HG03103 (cell line): ENCODE measurements around the gene NUP160.
"Not testable (repeated sequence)": the region's sequence is repeated elsewhere in the genome, so short reads cannot be mapped to it uniquely, and the experiment has no call there.

Experiments used
- ATAC-seq: cut with Tn5 transposase; IDR thresholded peaks from one replicate; pipeline ENCODE4 v1.9.1; 2021; ENCODE audit warnings: low read depth; ENCODE audit not compliant: unreplicated experiment

NUP160 gene, protein sequence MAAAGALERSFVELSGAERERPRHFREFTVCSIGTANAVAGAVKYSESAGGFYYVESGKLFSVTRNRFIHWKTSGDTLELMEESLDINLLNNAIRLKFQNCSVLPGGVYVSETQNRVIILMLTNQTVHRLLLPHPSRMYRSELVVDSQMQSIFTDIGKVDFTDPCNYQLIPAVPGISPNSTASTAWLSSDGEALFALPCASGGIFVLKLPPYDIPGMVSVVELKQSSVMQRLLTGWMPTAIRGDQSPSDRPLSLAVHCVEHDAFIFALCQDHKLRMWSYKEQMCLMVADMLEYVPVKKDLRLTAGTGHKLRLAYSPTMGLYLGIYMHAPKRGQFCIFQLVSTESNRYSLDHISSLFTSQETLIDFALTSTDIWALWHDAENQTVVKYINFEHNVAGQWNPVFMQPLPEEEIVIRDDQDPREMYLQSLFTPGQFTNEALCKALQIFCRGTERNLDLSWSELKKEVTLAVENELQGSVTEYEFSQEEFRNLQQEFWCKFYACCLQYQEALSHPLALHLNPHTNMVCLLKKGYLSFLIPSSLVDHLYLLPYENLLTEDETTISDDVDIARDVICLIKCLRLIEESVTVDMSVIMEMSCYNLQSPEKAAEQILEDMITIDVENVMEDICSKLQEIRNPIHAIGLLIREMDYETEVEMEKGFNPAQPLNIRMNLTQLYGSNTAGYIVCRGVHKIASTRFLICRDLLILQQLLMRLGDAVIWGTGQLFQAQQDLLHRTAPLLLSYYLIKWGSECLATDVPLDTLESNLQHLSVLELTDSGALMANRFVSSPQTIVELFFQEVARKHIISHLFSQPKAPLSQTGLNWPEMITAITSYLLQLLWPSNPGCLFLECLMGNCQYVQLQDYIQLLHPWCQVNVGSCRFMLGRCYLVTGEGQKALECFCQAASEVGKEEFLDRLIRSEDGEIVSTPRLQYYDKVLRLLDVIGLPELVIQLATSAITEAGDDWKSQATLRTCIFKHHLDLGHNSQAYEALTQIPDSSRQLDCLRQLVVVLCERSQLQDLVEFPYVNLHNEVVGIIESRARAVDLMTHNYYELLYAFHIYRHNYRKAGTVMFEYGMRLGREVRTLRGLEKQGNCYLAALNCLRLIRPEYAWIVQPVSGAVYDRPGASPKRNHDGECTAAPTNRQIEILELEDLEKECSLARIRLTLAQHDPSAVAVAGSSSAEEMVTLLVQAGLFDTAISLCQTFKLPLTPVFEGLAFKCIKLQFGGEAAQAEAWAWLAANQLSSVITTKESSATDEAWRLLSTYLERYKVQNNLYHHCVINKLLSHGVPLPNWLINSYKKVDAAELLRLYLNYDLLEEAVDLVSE (N-terminal part only)

GRCh38 chr11:47847892-47848699 lies at the start of gene NUP160:
Gene NUP160 (minus strand): TSS chr11:47848350. CDS start chr11:47848318, 32 bp downstream.
- ATAC-seq: peak; percentile 65

DNA sequence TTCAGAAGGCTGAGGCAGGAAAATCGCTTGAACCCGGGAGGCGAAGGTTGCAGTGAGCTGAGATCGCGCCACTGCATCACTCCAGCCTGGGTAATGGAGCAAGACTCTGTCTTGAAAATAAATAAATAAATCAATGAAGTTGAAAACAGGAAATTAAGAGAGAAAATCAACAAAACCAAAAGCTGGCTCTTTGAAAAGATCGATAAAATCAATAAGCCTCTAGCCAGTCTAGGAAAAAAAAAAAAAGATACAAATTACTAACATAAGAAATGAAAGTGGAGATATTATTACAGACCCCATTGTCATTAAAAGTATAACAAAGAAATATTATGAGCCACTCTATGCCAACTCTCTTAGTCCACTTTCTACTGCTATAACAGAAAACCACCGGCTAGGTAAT lies 48.0 kb upstream of the NUP160 start:
- no peak for ATAC-seq

DNA sequence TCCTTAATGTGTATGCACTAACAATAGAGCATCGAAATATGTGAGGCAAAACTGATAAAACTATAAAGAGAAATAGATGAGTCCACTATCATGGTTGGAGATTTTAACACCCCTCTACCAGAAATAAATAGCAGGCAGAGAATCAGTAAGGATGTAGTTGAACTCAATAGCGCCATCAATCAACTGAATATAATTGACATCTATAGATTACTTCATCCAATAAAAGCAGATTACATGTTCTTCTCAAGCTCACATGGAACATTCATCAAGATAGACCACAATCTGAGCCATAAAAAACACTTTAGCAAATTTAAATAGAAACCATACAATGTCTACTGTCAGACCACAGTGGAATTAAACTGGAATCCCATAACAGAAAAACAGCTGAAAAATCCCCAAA lies 46.9 kb upstream of the NUP160 start:
- no peak for ATAC-seq

DNA sequence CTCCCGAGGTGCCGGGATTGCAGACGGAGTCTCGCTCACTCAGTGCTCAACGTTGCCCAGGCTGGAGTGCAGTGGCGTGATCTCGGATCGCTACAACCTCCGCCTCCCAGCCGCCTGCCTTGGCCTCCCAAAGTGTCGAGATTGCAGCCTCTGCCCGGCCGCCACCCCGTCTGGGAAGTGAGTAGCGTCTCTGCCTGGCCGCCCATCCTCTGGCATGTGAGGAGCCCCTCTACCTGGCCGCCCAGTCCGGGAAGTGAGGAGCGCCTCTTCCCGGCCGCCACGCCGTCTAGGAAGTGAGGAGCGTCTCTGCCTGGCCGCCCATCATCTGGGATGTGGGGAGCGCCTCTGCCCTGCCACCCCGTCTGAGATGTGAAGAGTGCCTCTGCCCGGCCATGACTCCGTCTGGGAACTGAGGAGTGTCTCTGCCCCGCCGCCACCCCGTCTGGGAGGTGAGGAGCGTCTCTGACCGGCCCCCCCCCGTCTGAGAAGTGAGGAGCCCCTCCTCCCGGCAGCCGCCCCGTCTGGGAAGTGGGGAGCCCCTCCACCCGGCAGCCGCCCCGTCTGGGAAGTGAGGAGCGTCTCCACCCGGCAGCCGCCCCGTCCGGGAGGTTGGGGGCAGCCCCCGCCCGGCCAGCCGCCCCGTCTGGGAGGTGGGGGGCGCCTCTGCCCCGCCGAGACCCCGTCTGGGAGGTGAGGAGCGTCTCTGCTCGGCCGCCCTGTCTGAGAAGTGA lies 44.6 kb upstream of the NUP160 start:
- ATAC-seq: not testable (repeated sequence)

GRCh38 chr11:47891886-47892285 lies 43.7 kb upstream of the NUP160 start:
- no peak for ATAC-seq

DNA sequence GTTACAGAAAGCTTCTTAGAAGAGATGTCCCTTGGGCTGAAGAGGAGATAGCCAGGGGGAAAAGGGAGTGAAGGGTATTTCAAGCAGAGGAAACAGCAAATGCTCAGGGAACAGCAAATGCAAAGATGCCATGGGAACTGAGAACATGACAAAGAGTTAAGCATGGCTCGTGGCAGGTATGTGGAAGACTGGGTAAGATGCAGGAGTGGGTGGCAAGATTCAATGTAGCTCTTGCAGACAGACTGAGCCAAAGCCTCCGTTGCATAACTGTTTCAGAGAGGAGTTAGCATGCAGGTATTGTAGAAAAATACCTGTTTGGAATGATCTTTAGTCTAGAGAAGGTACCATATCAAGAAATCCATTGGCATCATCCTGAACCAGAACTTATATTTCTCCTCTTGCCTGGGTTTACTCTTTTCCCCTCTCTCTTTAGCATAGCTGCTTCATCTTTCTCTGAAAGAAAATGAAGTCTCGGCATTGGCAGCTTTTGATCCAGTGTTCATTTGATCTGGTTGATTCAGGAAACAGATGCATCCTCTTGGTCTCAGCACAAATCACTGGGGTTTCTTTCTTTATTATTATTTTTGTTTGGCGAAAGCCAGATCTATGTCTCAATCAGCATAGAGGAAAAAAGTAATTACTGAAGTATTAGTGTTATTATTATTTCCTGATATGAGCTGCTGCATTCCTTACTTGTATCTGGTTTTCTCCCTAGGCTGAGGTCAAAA lies 41.7 kb upstream of the NUP160 start:
- ATAC-seq: no peak

DNA sequence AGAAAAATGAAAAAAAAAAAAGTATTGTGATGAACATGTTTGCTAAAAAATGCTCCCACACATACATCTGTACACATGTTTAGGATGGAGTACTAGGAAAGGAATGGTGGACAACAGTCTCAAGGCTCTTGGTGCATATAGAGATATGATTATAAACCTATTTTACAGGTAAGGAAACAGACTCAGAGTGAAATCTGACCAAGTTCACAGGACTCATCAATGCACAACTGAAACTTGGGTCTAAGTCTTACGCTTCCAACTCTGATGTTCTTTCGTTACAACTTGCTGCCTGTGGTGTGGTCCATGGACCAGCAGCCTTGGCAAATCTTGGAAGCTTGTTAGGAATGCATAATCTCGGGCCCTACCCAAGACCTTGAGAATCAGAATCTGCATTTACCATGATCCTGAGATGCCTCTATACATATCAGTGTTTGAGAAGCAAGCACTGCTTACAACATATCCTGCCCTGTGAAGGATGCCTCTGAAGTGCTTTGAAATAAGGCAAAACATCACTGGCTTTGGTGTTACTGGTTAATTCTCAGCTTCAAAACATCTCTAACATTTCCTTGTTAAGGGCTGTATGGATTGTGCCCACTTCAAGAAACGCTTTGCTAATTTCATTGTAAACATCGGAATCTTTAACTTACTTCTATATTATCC lies 39.9 kb upstream of the NUP160 start:
- no peak for ATAC-seq

DNA sequence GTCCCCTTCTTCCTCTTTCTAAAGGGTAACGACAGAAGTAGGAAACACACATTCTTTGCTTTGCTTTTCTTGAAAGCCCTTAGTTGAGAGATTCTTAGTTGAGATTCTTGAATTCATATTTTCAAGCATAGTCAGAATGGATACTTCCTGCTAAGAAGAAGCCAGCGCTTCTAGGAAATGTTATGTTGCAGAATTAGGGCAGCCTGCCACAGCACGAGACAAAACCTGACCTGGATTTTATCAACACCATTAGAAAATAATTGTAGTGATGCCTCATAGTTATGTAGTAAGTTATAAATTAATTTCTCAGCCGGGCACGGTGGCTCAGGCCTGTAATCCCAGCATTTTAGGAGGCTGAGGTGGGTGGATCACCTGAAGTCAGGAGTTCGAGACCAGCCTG lies 37.9 kb upstream of the NUP160 start:
- ATAC-seq: no peak

DNA sequence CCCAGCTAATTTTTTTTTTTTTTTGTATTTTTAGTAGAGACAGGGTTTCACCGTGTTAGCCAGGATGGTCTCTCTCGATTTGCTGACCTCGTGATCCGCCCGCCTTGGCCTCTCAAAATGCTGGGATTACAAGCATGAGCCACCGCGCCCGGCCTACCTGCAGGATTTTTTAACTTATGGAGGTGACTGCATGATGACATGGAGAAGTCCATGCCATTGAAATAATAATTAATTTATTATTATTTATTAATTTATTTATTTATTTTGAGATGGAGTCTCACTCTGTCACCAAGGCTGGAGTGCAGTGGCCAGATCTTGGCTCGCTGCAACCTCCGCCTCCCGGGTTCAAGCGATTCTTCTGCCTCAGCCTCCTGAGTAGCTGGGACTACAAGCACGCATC lies 34.3 kb upstream of the NUP160 start:
- not testable (repeated sequence) for ATAC-seq

DNA sequence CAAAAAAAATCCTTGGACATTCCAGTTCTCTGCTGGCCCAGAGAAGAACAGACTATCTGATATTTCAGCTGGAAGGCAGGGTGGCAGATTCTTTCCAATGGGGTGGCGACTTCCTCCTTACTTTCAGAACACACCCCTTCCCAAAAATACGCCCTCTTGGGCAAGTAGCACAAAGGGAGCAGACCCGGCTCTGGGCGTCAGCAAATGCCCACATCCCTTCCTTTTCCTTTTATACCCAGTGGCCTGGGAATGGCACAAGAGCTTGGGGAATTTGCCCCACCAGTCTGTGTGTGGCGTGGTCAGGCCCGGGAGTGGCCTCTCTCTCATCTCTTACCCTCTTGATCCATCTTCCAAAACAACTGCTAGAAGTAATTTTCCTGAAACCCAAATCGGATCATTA lies 33.0 kb upstream of the NUP160 start:
- ATAC-seq: no peak

DNA sequence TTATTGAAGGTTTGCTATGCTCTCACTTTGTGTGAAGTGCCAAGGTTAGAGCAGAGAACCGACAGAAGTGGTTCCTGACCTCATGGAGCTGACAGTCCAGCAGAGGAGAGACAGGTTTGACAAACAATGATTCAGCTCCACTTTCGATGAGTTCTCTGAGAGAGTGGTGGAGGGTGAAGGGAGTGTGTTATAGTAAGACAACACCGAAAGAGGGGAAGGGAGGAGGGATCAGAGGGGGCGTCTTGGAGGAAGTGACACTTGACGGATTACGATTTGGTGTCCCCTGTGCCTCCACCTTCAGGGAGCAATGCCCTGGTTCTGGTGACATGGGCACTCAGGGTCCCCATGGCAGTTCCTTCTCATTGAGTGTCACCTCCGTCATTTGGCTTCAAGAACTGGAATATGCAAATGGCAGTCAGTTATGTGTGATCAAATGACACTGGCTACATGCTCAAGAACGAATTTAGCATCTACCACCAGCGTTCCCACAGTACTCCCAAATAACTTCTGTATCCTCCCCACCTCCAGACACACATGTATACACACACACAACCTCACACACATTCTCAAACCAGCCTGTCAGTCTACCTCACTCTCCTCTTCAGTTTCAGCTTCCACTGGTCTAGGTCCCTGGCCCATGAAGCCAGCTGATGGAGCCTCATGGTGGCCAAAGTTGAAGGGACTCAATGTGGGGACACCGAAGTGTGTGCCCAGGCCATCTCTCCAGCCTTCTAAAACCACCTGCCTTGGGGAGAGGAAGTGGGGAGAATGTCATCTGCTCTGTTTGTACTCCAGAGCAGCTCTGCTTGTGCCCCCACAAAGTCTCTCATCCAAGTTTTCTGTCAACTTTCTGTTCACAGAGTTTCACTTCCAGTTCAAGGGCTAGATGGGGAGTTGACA lies 31.4 kb upstream of the NUP160 start:
- ATAC-seq: no peak

DNA sequence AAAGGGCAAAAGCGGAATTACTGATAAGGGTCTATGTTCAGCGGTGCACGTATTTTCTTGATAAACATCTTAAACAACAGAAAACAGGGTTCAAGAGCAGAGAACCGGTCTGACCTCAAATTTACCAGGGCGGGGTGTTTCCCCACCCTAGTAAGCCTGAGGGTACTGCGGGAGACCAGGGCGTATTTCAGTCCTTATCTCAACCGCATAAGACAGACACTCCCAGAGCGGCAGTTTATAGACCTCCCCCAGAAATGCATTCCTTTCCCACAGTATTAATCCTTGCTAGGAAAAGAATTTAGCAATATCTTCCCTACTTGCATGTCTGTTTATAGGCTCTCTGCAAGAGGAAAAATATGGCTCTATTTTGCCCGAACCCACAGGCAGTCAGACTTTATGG lies 27.7 kb upstream of the NUP160 start:
- ATAC-seq: not testable (repeated sequence)

DNA sequence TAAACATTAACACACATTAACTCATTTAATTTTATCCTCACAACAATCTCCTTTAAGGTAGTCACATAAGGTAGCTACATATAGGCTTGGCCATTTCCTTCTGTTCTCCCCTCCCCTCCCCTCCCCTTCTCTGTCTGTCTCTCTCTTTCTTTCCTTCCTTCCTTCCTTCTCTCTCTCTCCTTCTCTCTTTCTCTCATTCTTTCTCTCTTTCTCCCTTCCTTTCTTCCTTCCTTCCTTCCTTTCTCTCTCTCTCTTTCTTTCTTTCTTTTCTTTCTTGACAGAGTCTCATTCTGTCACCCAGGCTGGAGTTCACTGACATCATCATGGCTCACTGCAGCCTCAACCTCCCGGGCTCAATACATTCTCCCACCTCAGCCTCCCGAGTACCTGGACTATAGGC lies 22.3 kb upstream of the NUP160 start:
- no peak for ATAC-seq

DNA sequence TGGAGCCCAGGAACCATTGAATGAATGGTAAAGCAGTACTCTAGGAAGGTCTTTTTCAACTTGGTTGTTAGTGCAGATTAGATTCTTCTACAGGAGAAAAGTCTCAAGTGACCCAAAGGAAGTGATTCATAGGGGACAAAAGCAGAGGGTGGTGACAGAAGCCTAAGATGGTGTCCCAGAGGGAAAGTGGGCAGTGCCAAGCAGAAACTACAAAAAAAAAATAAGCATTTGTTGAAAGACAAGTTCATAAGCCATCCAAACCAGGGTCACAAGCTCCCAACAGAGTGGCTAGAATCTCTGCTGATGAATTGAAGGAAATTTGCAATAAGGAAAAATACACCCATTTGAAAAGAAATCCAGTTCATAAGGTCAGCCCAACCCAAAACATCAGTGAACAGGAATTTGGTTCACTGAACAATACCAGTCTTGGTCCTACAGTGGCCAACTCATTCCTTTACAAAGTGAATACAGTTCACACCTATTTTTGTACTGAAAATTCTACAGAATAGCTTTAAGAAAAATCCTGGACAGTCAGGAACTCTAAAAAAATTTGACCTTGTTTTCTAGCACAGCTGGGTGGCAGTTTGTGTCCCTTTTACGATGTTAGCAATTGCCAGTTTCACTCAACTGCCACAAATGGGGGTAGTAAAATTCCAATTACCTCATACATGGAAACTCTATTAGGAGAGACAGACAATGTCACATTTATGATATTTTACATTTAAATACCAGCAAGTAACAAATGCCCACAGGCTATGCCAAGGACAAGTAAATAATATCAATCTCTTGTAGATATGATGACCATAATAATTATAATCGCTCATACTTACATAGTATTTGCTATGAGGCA lies 21.6 kb upstream of the NUP160 start:
- ATAC-seq: no peak

DNA sequence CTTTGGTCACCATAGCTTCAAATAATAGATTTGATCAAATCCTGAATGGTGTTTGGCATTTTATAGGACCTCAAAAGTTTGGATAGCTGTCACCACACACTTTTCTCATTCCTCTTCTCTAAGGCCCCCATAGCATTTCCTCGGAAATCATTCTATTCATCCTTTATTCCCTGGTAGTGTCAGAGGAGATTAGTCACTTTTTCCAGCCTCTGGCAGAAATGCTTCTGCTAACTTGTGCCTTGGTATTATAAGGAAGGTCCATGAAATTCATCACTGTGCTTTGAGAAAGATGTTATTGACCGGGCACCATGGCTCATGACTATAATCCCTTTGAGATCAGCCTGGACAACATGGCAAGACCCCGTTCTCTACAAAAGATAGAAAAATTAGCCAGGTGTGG lies 19.7 kb upstream of the NUP160 start:
- no peak for ATAC-seq

- ATAC-seq: not testable (repeated sequence)
These were observed 18.7 kb upstream of the NUP160 start for GRCh38 chr11:47866892-47867291.
